Measurements from ENCODE around the gene FNBP1.
"Not testable (repeated sequence)": the region's sequence is repeated elsewhere in the genome, so short reads cannot be mapped to it uniquely, and the experiment has no call there.

The FNBP1 gene

DNA sequence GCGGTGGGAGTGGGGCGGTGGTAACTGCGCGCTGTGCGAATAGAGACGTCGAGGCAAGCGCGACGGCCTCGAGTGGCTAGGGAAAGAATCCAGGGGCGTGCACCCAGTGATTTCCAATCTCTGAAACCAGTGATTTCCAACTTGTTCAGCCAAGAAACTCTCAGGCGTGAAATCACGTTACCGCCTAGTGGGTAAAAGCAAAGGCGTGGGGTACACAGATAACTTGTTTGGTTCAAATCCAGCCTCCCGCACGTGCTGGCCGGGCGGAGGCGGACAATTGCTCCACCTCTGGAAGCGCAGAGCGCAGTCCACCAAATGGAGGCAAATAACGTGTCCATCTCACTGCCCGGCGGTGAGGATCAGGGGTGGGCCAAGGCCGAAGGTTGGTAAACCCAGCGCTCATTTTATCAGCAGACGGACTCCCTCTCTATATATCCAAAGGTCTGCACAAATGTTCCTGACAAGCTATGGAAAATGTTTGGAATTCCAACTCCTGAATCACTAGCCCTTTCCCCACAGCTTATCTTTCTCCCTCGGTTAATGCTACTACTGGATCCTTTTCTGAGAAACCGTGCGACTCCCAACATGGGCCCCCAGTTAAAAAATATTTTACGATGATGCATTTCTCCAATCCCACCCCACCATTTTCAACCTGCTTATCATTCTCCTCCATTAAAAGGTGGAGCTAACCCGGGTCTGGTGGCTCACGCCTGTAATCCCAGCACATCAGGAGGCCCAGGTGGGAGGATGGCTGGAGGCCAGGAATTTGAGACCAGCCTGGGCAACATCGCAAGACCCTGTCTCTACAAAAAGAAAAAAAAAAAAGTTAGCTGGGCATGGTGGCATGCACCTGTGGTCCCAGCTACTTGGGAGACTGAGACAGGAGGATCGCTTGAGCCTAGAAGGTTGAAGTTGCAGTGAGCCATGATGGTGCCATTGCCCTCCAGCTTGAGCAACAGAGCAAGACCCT, 950 bp upstream of the FNBP1 start:
- no peak for DNase-seq

DNA sequence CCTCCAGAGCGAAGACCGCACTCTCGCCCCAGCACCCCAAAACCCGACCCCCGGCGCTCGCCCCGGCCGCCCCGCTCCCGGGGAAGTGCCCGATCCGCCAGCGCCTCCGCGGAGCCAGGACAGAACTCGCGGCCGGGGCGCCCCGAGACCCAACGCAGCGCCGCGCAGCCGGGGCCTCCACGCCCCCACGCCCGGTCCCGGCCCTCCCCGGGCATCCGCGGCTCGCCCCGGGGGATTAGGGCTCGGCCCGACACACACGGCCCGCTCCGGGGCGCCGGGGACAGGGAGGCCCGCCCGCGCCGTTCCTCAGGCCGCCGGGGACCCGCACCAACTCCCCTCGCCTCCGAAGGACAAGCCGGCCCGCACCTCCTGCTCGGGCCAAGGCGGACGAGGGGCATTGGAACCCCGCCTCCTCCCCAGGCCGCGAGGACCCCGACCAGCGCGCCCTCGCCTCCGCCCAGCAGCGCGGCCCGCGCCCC, 544 bp downstream of the FNBP1 start:
- peak; percentile 36 for DNase-seq

DNA sequence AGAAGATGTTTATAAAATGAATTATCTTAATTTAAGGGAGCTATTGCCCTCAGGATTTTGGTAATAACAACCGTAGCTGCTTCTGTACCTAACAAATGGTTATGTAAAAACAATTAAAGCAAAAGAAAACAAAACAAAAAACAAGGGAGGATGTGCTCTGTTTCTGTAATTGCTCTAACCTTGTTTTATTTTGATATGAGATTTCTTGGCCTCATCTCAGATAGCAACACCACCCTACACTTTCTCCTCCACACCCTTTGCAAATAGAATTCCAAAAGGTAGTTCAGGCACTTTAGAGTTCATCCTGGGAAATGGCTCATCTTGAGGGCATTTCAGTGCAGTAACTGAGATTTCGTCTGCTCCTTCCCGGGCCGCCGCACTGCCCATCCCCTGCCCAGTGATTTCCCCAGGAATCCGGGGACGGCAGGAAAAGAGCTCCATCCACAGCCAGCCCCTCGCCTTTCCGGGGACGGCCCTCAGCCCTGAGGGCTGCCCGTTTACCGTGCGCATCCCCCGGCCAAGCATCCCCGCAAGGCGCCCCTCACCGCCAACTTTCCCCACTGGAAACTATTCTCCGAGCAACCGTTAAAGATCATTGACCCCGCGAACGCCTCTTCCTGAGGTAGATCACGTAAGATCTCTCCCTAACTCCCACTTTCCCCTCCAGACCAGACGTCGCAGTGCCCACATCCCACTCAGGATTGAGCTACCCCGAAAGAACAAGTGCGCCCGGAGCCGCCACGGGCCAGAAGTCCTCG, 1.2 kb downstream of the FNBP1 start:
- no peak for DNase-seq

DNA sequence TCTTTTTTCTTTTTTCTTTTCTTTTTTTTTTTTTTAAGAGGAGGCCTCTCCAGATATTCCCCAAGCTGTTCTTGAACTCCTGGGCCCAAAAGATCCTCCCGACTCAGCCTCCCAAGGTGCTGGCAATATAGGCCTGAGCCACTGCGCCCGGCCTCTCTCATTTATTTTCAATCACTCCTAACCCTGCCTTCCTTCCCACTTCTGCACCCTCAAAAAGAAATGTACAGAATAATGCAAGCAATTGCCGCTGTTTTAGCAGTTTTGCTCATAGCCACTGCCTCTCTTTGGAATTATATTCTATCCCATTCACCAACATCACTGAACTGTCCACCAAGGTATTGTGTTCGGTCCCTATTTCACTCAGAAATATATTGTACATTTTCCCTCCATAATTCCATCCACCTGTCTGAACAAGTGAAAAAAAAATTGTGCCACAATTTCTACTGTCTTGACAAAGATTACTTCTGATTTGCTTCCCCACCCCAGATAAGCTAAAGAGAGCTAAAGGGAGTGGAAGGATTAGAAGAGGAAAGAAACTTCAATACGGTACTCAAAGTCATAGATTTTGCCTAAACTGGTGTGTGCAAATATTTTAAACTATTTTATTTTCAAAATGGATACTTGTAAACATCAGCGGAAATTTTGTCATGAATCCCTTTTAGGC, 1.9 kb downstream of the FNBP1 start:
- no peak for DNase-seq

DNA sequence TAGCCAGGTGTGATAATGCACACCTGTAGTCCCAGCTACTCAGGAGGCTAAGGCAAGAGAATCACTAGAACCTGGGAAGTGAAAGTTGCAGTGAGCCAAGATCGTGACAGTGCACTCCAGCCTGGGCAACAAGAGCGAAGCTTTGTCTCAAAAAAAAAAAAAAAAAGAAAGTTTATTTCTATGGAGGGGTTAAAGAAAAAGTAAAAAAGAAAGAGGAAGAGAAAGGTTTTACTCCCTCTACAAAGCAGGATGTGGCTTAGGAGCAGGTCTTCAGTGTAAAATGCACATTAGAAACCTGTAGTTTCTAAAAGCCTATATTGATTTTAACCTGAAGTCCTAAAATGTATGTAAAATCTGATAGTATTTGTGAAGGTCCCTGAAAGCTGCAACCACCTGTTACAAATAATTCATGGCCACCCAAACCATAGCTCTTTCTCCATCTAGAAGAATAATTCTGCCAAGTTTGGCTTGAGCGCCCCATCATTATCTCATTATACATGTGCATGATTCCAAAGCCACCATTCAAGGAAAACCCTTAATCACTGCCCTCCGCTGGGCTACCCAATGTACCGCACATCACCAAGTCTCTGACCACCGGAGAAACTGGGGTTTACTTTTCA, 3.4 kb downstream of the FNBP1 start:
- DNase-seq, result peak; percentile 55

DNA sequence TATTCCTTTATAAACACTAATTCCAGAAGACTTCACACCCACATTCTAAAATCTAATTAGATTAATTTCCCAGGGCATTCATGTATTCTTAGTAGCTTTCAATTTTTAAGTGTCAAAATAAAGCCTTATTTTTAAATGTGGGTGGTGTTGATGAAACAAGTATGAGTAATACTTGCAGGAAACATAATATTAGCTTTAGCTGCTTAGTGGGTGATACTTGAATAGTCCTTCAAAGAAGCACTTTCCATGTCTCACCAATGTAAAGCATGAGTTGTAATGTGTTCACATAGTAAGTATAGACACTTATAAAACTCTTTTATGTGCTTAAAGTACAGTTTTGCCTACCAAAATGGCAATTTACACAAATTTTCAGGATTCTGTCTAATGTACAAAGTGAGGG, 6.9 kb downstream of the FNBP1 start:
- peak; percentile 50 for DNase-seq

DNA sequence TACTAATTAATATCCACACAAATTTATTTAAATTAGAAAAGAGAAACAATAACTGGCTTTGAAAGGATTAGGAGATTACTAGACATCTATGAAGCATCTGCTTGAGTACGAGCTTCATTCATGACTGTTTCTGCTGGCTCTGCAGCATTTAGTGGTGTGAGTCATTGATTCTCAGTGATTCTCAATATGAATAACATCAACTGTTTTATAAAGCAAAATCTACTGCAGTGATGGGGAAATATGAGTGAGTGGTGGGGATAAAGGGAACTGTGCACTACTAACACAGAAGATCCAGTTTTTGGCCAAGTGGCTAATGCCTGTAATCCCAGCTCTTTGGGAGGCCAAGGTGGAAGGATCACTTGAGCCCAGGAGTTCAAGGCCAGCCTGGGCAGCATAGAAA, 8.4 kb downstream of the FNBP1 start:
- no peak for DNase-seq

DNA sequence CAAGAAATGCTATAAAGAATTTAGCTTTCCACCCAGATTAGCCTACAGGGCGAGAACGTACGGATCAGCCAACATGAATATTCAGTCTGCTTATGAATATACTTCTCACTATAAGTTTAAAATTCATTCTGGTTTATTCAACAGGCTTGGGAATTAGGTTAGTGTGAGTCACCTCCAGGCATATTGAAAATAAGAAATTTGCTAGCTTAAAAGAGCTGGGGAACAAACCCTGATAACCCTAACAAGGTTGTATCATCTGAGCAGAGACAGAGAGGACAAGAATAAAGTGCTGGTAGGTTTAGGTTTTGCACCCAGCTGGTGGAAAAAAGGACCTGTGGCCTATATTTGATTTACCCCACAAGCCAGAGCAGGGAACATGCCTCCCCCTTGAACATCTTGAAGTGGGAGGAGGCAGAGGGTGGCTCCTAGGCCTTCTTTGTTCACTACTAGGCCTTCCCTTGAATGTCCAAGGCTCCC, 12.3 kb downstream of the FNBP1 start:
- peak; percentile 48 for DNase-seq

DNA sequence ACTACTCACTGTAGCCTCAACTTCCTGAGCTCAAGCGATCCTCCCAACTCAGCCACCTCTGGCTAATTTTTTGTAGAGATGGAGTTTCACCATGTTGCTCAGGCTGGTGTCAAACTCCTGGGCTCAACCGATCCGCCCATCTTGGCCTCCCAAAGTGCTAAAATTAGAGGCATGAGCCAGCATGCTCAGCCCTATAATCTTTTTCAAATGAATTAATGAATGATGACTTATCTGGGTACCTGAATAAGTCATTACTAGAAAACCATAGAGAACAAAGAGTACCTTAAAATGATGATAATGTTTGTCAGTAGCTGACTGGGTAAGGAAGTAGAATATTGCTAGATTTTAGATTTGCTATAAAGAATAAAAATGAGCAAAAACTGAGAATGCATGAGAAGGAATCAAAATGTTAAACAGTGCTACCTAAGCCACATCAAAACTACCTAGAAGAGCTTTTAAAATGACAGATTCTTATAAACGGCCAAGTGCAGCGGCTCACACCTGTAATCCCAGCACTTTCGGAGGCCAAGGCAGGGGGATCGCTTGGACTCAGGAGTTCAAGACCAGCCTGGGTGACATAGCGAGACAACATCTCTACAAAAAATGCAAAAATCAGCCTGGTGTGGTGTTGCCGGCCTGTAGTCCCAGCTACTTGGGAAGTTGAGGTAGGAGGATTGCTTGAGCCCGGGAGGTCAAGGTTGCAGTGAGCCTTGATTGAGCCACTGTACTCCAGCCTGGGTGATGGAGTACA, 13.6 kb downstream of the FNBP1 start:
- no peak for DNase-seq

DNA sequence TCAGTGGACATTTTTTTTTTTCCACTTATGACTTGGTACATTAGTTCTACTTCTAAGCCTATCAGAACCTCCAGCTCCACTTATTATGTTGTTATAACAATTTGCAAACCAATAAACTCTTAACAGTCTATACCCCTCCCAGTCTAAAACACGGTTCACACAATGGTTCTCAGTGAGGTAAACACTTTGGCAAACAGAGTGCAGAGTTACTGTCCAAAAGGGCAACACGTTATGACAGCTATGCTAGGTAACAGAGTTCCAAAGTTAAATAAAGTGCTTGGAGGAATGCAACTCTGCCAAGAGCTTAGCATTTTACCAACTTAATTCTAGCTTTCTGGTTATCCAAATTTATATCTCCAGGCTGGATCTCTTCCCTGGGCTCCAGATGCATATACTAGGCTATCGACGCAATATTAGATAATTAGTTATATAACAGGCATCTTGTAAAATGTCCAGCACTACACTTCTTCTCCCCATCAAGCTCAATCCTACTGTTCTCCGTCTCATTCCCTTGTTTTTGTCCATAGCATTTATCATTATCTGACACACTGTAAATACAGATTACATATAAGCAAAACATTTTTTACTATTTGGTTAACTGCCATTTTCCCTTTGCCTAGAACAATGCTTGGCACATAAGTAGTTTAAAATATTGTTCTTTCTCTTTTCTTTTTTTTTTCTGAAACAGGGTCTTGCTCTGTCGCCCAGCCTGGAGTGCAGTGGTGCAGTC, 14.3 kb downstream of the FNBP1 start:
- DNase-seq, result peak; percentile 42

DNA sequence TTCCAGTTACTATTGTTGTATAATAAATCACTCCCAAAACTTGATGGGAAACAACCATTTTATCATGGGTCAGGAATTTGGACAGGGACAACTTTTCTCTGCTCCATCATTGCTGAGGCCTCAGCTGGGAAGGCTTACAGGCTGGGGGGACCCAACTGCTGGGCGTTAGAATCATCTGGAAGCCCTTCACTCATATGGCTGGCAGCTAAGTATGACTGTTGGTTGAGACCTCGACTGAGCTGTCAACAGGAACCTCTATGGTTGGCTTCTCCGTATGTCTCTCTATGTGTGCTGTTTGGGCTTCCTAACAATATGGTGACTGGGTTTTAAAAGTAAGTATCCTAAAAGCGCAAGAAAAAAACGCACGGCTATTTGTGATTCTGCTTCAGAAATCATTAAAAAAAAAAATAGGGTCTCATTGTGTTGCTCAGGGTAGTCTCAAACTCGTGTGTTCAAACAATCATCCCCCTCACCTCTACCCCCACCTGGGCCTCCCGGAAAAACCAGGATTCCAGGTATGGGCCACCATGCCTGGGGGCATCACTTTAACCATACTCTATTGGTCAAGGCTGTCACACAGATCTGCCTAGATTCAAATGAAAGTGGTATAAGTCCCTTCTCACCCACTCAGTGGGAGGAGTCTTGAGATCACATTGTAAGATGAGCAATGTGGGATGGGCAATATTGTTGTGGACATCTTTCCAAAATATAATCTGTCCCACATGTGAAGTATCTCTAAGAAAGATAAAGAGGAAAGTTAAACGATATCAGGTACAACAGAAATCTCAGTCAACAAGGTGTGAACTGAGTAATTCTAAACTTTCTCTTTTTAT, 15.2 kb downstream of the FNBP1 start:
- DNase-seq, result no peak

DNA sequence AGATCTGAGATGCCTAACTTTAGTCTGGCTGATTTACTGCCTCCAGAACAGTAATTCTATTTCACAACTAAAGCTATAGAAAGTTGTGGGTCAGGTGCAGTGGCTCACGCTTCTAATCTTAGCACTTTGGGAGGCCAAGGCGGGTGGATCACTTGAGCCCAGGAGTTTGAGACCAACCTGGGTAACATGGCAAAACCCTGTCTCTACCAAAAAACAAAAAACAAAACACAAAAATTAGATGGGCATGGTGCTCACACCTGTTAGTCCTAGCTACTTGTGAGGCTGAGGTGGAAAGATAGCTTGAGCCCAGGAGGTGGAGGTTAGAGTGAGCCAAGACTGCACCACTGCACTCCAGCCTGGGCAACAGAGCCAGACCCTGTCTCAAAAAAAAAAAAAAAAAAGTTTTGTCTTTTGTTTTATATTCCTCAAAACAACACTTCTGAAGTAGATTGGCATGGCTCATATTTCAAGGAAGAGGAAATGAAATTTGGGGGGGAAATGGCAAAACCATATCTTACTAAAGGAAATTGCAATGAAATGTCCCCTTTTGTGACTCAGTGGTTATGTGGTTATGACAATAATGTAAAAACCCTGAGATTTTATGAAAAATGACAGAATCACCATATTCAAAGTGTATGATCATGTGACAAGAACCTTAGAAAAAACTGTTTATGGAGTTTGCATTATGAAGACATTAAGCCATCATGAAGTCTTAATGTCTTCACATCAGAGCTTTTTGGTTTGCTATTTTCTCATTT, 16.2 kb downstream of the FNBP1 start:
- peak; percentile 52 for DNase-seq

DNA sequence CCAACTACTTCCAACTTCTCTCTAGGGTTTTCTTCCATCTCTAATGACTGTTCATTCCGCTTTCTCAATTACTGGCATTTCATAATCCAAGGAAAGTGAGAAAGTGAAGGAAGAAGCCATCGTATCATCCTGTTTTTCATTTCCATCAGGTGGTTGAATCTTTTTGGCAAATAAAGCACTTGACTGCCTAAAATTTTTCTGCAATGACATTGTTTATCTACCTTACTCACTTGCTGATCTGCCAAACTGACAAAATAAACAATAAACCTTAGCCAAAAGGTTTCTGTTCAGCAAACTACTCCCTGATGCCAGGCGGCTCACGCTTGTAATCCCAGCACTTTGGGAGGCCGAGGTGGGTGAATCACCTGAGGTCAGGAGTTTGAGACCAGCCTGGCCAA, 18.4 kb downstream of the FNBP1 start:
- no peak for DNase-seq

DNA sequence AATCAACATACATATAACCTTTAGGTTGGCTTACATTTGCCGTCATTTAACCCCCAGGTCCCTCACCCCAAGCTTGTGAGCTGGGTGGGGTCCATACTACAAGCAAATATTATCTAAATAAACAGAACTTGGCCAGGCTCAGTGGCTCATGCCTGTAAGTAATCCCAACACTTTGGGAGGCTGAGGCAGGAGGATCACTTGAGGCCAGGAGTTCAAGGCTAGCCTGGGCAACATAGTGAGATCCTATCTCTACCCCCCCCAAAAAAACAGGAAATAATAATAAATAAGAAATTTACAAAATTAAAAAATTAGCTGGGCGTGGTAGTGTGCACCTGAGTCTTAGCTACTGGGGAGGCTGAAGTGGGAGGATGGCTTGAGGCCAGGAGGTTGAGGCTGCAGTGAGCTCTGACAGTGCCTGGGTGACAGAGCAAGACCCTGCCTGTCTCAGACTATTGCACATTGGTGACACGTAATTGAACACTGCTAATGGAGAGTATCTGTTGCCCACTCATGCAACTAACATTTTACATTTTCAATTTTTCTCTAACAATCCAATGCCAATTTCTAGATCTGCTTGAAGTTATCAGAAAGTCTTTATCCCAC, 18.9 kb downstream of the FNBP1 start:
- no peak for DNase-seq

DNA sequence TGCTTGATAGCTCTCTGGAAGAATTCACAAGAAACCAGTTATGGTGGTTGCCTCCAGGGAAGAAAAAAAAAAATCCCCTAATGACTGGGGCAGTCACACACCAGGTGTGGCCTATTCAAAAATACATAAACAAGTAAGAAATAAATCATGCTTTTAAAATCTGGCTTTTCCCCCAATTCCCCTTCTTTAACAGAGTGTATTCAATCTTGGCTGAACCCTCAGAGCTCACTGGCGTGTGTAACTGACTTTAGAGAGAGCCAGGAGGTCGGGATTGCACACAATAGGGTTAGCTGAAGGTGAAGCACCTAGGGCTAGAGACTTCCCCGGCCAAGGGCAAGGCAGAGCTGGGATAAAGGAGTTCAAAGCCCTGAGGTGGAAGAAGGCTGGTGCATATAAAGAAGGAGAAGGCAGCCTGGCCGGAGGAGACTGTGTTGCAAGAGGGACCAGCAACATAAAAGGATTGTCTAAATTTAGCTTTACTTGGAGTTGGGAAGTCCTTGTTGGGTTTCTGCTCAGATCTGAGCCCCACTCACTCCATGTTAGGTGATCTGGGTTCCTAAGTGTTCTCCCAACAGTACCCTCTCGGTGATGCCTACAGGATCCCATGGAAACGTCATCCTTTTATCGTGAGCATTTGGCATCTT, 19.7 kb downstream of the FNBP1 start:
- DNase-seq, result peak; percentile 52

DNA sequence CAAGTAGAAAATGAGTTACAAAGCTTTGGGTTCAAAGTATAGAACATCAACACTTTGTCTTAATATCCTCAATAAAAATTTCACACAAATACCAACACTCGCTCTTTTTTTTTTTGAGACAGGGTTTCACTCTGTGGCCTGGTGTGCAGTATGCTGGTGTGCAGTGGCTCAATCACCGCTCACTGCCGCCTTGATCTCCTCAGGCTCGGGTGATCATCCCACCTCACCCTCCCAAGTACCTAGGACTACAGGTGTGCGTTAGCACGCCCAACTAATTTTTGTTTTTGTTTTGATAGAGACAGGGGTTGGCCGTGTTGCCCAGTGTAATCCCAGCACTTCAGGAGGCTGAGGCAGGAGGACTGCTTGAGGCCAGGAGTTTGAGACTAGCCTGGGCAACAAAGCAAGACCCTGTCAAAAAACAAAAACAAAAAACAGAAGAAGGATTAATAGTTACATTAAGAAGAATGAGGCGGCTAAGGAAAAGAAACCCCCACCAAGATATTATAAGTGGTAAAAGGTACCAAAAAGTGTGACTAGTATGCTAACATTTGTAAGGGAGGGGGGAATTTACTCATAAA, 20.3 kb downstream of the FNBP1 start:
- DNase-seq, result no peak

DNA sequence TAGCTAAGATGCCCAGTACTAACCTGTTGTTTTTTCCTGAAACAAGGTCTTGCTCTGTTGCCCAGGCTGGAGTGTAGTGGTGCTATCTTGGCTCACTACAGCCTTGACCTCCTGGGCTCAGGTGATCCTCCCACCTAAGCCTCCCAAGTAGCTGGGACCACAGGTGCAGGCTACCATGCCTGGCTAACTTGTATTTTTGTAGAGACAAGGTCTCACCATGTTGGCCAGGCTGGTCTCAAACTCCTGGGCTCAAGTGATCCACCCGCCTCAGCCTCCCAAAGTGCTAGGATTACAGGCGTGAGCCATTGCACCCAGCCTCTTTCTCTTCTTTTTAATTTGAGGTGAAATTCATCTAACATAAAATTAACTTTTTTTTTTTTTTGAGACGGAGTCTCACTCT, 21.1 kb downstream of the FNBP1 start:
- DNase-seq, result not testable (repeated sequence)

DNA sequence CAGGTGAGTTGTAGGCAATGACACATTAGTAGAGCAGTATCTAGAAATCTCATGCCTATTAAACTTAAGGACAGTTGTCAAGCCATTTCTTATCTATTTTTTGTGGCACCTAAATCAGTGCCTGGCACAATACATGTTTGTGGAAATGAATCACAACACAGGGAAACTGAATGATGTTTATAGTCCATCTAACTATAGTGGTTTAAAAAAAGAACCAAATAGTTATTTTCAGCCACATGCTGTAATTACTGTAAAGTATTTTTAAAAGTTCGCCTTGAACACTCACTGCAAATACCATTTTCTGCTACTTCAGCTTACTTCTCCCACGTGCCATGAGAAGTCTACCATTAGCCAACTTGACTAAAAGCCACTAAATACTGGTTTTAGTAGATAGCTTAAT, 21.9 kb downstream of the FNBP1 start:
- no peak for DNase-seq

Data from CD4-positive, alpha-beta T cell treated with Interleukin-17A for 1 hour (primary cell).